Glomerular visceral epithelial cell (primary cell): Measurements from ENCODE around the gene CPOX.

Experiments
- DNase-seq: peaks from one replicate; pipeline ENCODE4 v3.0.0-alpha.2; 2016; ENCODE audit errors: extremely low spot score

The CPOX gene

GRCh38 chr3:98596087-98596486 lies 2.7 kb upstream of the CPOX start:
- DNase-seq = no peak

- no peak for DNase-seq
Measured at GRCh38 chr3:98594628-98595324, 1.4 kb upstream of the CPOX start.

- no peak for DNase-seq
Measured at GRCh38 chr3:98592345-98592935, 971 bp downstream of the CPOX start.

GRCh38 chr3:98589331-98590036 lies 3.9 kb downstream of the CPOX start:
- no peak for DNase-seq

GRCh38 chr3:98588065-98588464 lies 5.3 kb downstream of the CPOX start:
- no peak for DNase-seq

- no peak for DNase-seq
Measured at GRCh38 chr3:98587654-98588053, 5.8 kb downstream of the CPOX start.

- no peak for DNase-seq
Measured at GRCh38 chr3:98584547-98584946, 8.9 kb downstream of the CPOX start.

GRCh38 chr3:98583766-98584165 lies 9.6 kb downstream of the CPOX start:
- no peak for DNase-seq

- no peak for DNase-seq
Measured at GRCh38 chr3:98582042-98582441, 11.4 kb downstream of the CPOX start.

GRCh38 chr3:98581474-98581873 lies 11.9 kb downstream of the CPOX start:
- no peak for DNase-seq

- DNase-seq = no peak
Measured at GRCh38 chr3:98580401-98581386, 12.7 kb downstream of the CPOX start.

GRCh38 chr3:98577178-98577895 lies 16.1 kb downstream of the CPOX start:
- peak; percentile 81 for DNase-seq

GRCh38 chr3:98574132-98574531 lies 19.3 kb downstream of the CPOX start:
- DNase-seq = no peak

GRCh38 chr3:98573181-98573728 lies 20.2 kb downstream of the CPOX start:
- DNase-seq = no peak

- no peak for DNase-seq
Measured at GRCh38 chr3:98568402-98568801, 25.0 kb downstream of the CPOX start.

GRCh38 chr3:98567666-98568270 lies 25.6 kb downstream of the CPOX start:
- no peak for DNase-seq

- no peak for DNase-seq
Measured at GRCh38 chr3:98565843-98566242, 27.6 kb downstream of the CPOX start.

GRCh38 chr3:98565237-98565643 lies 28.2 kb downstream of the CPOX start:
- no peak for DNase-seq

- DNase-seq = no peak
Measured at GRCh38 chr3:98564282-98565005, 29.0 kb downstream of the CPOX start.
